NCI-H510A treated with DMSO at 0.1 percent for 48 hours (cell line): ENCODE data around the gene SLC35F3.

ENCODE experiments used
- DNase-seq: peaks from one replicate; lab custom pipeline; 2025; lab: John Stamatoyannopoulos, UW

Gene SLC35F3

GRCh38 chr1:234040446-234041317 lies 136.2 kb downstream of the SLC35F3 start:
- DNase-seq: no peak

GRCh38 chr1:234044079-234044478 lies 139.6 kb downstream of the SLC35F3 start:
- DNase-seq: no peak

GRCh38 chr1:234047123-234047522 lies 142.6 kb downstream of the SLC35F3 start:
- no peak for DNase-seq

GRCh38 chr1:234062166-234062565 lies 157.7 kb downstream of the SLC35F3 start:
- no peak for DNase-seq

- DNase-seq: peak; percentile 54
Observed at GRCh38 chr1:234065794-234066447, 161.4 kb downstream of the SLC35F3 start.

GRCh38 chr1:234067581-234068337 lies 163.3 kb downstream of the SLC35F3 start:
- DNase-seq: no peak

- no peak for DNase-seq
Observed at GRCh38 chr1:234069760-234070159, 165.3 kb downstream of the SLC35F3 start.

GRCh38 chr1:234072793-234073192 lies 168.3 kb downstream of the SLC35F3 start:
- no peak for DNase-seq

GRCh38 chr1:234078143-234078542 lies 173.7 kb downstream of the SLC35F3 start:
- DNase-seq: no peak

GRCh38 chr1:234079896-234080295 lies 175.4 kb downstream of the SLC35F3 start:
- DNase-seq: no peak

GRCh38 chr1:234083460-234083859 lies 179.0 kb downstream of the SLC35F3 start:
- DNase-seq: no peak

GRCh38 chr1:234089396-234089795 lies 184.9 kb downstream of the SLC35F3 start:
- no peak for DNase-seq

GRCh38 chr1:234090212-234091064 lies 186.0 kb downstream of the SLC35F3 start:
- DNase-seq: no peak

GRCh38 chr1:234091065-234091401 lies 186.6 kb downstream of the SLC35F3 start:
- DNase-seq: no peak

- DNase-seq: no peak
Observed at GRCh38 chr1:234091876-234092275, 187.4 kb downstream of the SLC35F3 start.

GRCh38 chr1:234093107-234093506 lies 188.6 kb downstream of the SLC35F3 start:
- DNase-seq: no peak

- no peak for DNase-seq
Observed at GRCh38 chr1:234093741-234094140, 189.3 kb downstream of the SLC35F3 start.

- DNase-seq: no peak
Observed at GRCh38 chr1:234094172-234094571, 189.7 kb downstream of the SLC35F3 start.

GRCh38 chr1:234096161-234096770 lies 191.8 kb downstream of the SLC35F3 start:
- no peak for DNase-seq

- DNase-seq: peak; percentile 37
Observed at GRCh38 chr1:234102583-234102982, 198.1 kb downstream of the SLC35F3 start.

- DNase-seq: no peak
Observed at GRCh38 chr1:234103198-234103597, 198.7 kb downstream of the SLC35F3 start.
